Measurements from ENCODE around the gene CADM4. TPM values are rescaled to one million over a fixed set of nuclear protein-coding genes. Genes with fewer than 3 reads are reported as not detected.
A peak's percentile ranks its signal among the peaks of the same experiment; 100 is the strongest.
"Not testable (repeated sequence)": the region's sequence is repeated elsewhere in the genome, so short reads cannot be mapped to it uniquely, and the experiment has no call there.

Gene CADM4
- total RNA-seq, 1 experiment from 2014 or later: 17.5 TPM

GRCh38 chr19:43605875-43606568, 33.6 kb downstream of the CADM4 start:
- no peaks in the 10 kb centered on the region for H3K4me1 Mint-ChIP-seq (ENCODE audit: low read depth, unreplicated experiment)
- no peak for TF ChIP-seq CTCF (IDR thresholded peaks at IDR 0.05; ENCODE audit: unreplicated experiment)
- H3K9me3 Mint-ChIP-seq (ENCODE audit: low read depth, unreplicated experiment): no peaks in the 10 kb centered on the region
- no TSS peak for BruUV-seq (replicated peaks)
- H3K4me3 Mint-ChIP-seq (ENCODE audit: low read depth, unreplicated experiment): no peak overlapping the region
- no peak overlapping the region for H3K27ac Mint-ChIP-seq (ENCODE audit: unreplicated experiment)
- intact Hi-C loops (cut with micrococcal nuclease; ENCODE audit: unreplicated experiment): no loop called here
- CTCF ChIA-PET: interaction anchor here (1.1 kb wide), 1 partner anchor 11 kb away, joined by 8 read pairs; the partner anchor contains the start of gene IRGQ
- peaks cover 16% of the 10 kb centered on the region for H3K36me3 Mint-ChIP-seq (ENCODE audit: insufficient read depth, unreplicated experiment)
- no peaks in the 10 kb centered on the region for H3K27me3 Mint-ChIP-seq (ENCODE audit: unreplicated experiment)
- no peak for DNase-seq

GRCh38 chr19:43600326-43600725, 39.3 kb downstream of the CADM4 start:
- DNase-seq; H3K27ac Mint-ChIP-seq (ENCODE audit: unreplicated experiment); CTCF ChIA-PET; H3K9me3 Mint-ChIP-seq (ENCODE audit: low read depth, unreplicated experiment); intact Hi-C loops (cut with micrococcal nuclease; ENCODE audit: unreplicated experiment); BruUV-seq (replicated peaks); H3K27me3 Mint-ChIP-seq (ENCODE audit: unreplicated experiment); H3K4me3 Mint-ChIP-seq (ENCODE audit: low read depth, unreplicated experiment): not testable (repeated sequence)
- Mint-ChIP-seq H3K4me1 (ENCODE audit: low read depth, unreplicated experiment) (peaks cover 23% of the 10 kb centered on the region), H3K36me3 (ENCODE audit: insufficient read depth, unreplicated experiment) (peaks cover 39% of the 10 kb centered on the region)

GRCh38 chr19:43599635-43600295, 39.9 kb downstream of the CADM4 start:
- TF ChIP-seq CTCF (IDR thresholded peaks at IDR 0.05; ENCODE audit: unreplicated experiment): no peak
- DNase-seq: no peak
- Mint-ChIP-seq H3K4me3 (ENCODE audit: low read depth, unreplicated experiment) (no peak overlapping the region), H3K4me1 (ENCODE audit: low read depth, unreplicated experiment) (peaks cover 23% of the 10 kb centered on the region), H3K27me3 (ENCODE audit: unreplicated experiment) (no peaks in the 10 kb centered on the region), H3K27ac (ENCODE audit: unreplicated experiment) (no peak overlapping the region), H3K36me3 (ENCODE audit: insufficient read depth, unreplicated experiment) (peaks cover 45% of the 10 kb centered on the region), H3K9me3 (ENCODE audit: low read depth, unreplicated experiment) (no peaks in the 10 kb centered on the region)
- BruUV-seq (replicated peaks): TSS peak; percentile 8
- intact Hi-C loops (cut with micrococcal nuclease; ENCODE audit: unreplicated experiment): no loop called here
- CTCF ChIA-PET: no interaction called here

- Mint-ChIP-seq H3K36me3 (ENCODE audit: insufficient read depth, unreplicated experiment) (peaks cover 53% of the 10 kb centered on the region), H3K27ac (ENCODE audit: unreplicated experiment) (no peak overlapping the region), H3K4me1 (ENCODE audit: low read depth, unreplicated experiment) (peaks cover 28% of the 10 kb centered on the region), H3K4me3 (ENCODE audit: low read depth, unreplicated experiment) (no peak overlapping the region), H3K9me3 (ENCODE audit: low read depth, unreplicated experiment) (no peaks in the 10 kb centered on the region), H3K27me3 (ENCODE audit: unreplicated experiment) (no peaks in the 10 kb centered on the region)
- DNase-seq: no peak
- intact Hi-C loops (cut with micrococcal nuclease; ENCODE audit: unreplicated experiment): no loop called here
- no TSS peak for BruUV-seq (replicated peaks)
- TF ChIP-seq CTCF (IDR thresholded peaks at IDR 0.05; ENCODE audit: unreplicated experiment): no peak
- CTCF ChIA-PET: no interaction called here
Measured at GRCh38 chr19:43598445-43599240, 41.0 kb downstream of the CADM4 start.

Data from Calu3 (cell line).